ENCODE measurements around the gene MFSD11.

The MFSD11 gene

GRCh38 chr17:76691379-76692191, 46.3 kb upstream of the MFSD11 start:
- Histone ChIP-seq H3K14ac (ENCODE audit: low read length) (no peak overlapping the region), H2BK120ac (ENCODE audit: low read depth, low read length) (no peak overlapping the region), H2AK5ac (ENCODE audit: low read depth, low read length) (peak overlapping the region; percentile 21), H4K91ac (ENCODE audit: low read depth, low read length, poor library complexity) (no peak overlapping the region), H3K4me3 (ENCODE audit: low read length in 2 of 2) (no peak overlapping the region), H3K4me1 (ENCODE audit: control insufficient read depth in 2 of 2, insufficient read depth in 1 of 2, low read depth in 1 of 2, low read length in 2 of 2) (peaks cover 15 to 20% of the 10 kb centered on the region in 2 donors), H3K27me3 (ENCODE audit: control insufficient read depth in 3 of 3, insufficient read depth in 3 of 3, low read depth in 1 of 3, low read length in 3 of 3) (no peaks in the 10 kb centered on the region), H3K23ac (ENCODE audit: low read depth, low read length, poor library complexity) (no peak overlapping the region), H3K36me3 (replicated peaks in 1 of 2; ENCODE audit: control insufficient read depth in 2 of 2, insufficient read depth in 2 of 2, low read length in 2 of 2) (no peaks in the 10 kb centered on the region), H3K9ac (ENCODE audit: low read depth, low read length, poor library complexity) (no peak overlapping the region), H3K27ac (replicated peaks; ENCODE audit: low read length) (no peak overlapping the region), H2BK15ac (ENCODE audit: low read length) (peak overlapping the region; percentile 12), H3K9me3 (replicated peaks in 1 of 2; ENCODE audit: control insufficient read depth in 2 of 2, insufficient read depth in 1 of 2, low read depth in 1 of 2, low read length in 2 of 2) (no peaks in the 10 kb centered on the region), H2BK5ac (ENCODE audit: low read length) (no peak overlapping the region), H4K8ac (ENCODE audit: low read depth, low read length) (no peak overlapping the region), H2BK12ac (ENCODE audit: low read length) (no peak overlapping the region), H3K18ac (ENCODE audit: low read length) (no peak overlapping the region), H3K4me2 (ENCODE audit: insufficient read depth, low read length, poor library complexity, severe bottlenecking) (no peak overlapping the region), H2AFZ (ENCODE audit: low read length) (no peak overlapping the region), H3K79me1 (ENCODE audit: low read depth, low read length) (peaks cover 2% of the 10 kb centered on the region), H3K4ac (ENCODE audit: low read length) (no peak overlapping the region)
- no peak for DNase-seq (ENCODE audit: low spot score)
- no CpG with 5 or more reads among the region's 14 CpGs for WGBS, 2 donors (ENCODE audit: extremely low coverage in 2 of 2, insufficient read length in 2 of 2, insufficient replicate concordance in 1 of 2)

- no peak overlapping the region for H2BK5ac ChIP-seq (ENCODE audit: low read length)
- no peaks in the 10 kb centered on the region for H3K27me3 ChIP-seq (ENCODE audit: control insufficient read depth in 3 of 3, insufficient read depth in 3 of 3, low read depth in 1 of 3, low read length in 3 of 3)
- peaks cover 19 to 38% of the 10 kb centered on the region in 2 donors for H3K4me1 ChIP-seq (ENCODE audit: control insufficient read depth in 2 of 2, insufficient read depth in 1 of 2, low read depth in 1 of 2, low read length in 2 of 2)
- H3K4ac ChIP-seq (ENCODE audit: low read length), result no peak overlapping the region
- no peaks in the 10 kb centered on the region for H3K36me3 ChIP-seq (replicated peaks in 1 of 2; ENCODE audit: control insufficient read depth in 2 of 2, insufficient read depth in 2 of 2, low read length in 2 of 2)
- no peak overlapping the region for H2BK120ac ChIP-seq (ENCODE audit: low read depth, low read length)
- H3K27ac ChIP-seq (replicated peaks; ENCODE audit: low read length), result no peak overlapping the region
- no peak overlapping the region for H2BK12ac ChIP-seq (ENCODE audit: low read length)
- H3K9me3 ChIP-seq (replicated peaks in 1 of 2; ENCODE audit: control insufficient read depth in 2 of 2, insufficient read depth in 1 of 2, low read depth in 1 of 2, low read length in 2 of 2), result no peaks in the 10 kb centered on the region
- no peak for DNase-seq (ENCODE audit: low spot score)
- H4K91ac ChIP-seq (ENCODE audit: low read depth, low read length, poor library complexity), result no peak overlapping the region
- H3K23ac ChIP-seq (ENCODE audit: low read depth, low read length, poor library complexity), result no peak overlapping the region
- H3K4me2 ChIP-seq (ENCODE audit: insufficient read depth, low read length, poor library complexity, severe bottlenecking), result no peak overlapping the region
- H3K79me1 ChIP-seq (ENCODE audit: low read depth, low read length), result no peaks in the 10 kb centered on the region
- H3K9ac ChIP-seq (ENCODE audit: low read depth, low read length, poor library complexity), result peak overlapping the region; percentile 17
- H3K18ac ChIP-seq (ENCODE audit: low read length), result peak overlapping the region; percentile 87
- no peak overlapping the region for H4K8ac ChIP-seq (ENCODE audit: low read depth, low read length)
- no peak overlapping the region for H2AFZ ChIP-seq (ENCODE audit: low read length)
- no peak overlapping the region for H3K4me3 ChIP-seq (ENCODE audit: low read length in 2 of 2)
- no peak overlapping the region for H3K14ac ChIP-seq (ENCODE audit: low read length)
- no peak overlapping the region for H2BK15ac ChIP-seq (ENCODE audit: low read length)
- WGBS, 2 donors (ENCODE audit: extremely low coverage in 2 of 2, insufficient read length in 2 of 2, insufficient replicate concordance in 1 of 2), result no CpG with 5 or more reads among the region's 16 CpGs
- H2AK5ac ChIP-seq (ENCODE audit: low read depth, low read length), result peak overlapping the region; percentile 93
Observed at GRCh38 chr17:76695059-76695831, 42.7 kb upstream of the MFSD11 start.

- H3K4me1 ChIP-seq (ENCODE audit: control insufficient read depth in 2 of 2, insufficient read depth in 1 of 2, low read depth in 1 of 2, low read length in 2 of 2), result peaks cover 36 to 43% of the 10 kb centered on the region in 2 donors
Observed at GRCh38 chr17:76696763-76697701, 40.9 kb upstream of the MFSD11 start.

More at GRCh38 chr17:76696763-76697701, 40.9 kb upstream of the MFSD11 start:
- Histone ChIP-seq H4K91ac (ENCODE audit: low read depth, low read length, poor library complexity) (no peak overlapping the region), H3K18ac (ENCODE audit: low read length) (peak overlapping the region; percentile 89), H3K23ac (ENCODE audit: low read depth, low read length, poor library complexity) (peak overlapping the region; percentile 45), H2BK5ac (ENCODE audit: low read length) (peak overlapping the region; percentile 17), H2AK5ac (ENCODE audit: low read depth, low read length) (peak overlapping the region; percentile 7), H3K14ac (ENCODE audit: low read length) (no peak overlapping the region), H3K4ac (ENCODE audit: low read length) (no peak overlapping the region), H2BK120ac (ENCODE audit: low read depth, low read length) (peak overlapping the region; percentile 2), H2BK12ac (ENCODE audit: low read length) (no peak overlapping the region), H3K9me3 (replicated peaks in 1 of 2; ENCODE audit: control insufficient read depth in 2 of 2, insufficient read depth in 1 of 2, low read depth in 1 of 2, low read length in 2 of 2) (no peaks in the 10 kb centered on the region), H3K9ac (ENCODE audit: low read depth, low read length, poor library complexity) (no peak overlapping the region), H3K36me3 (replicated peaks in 1 of 2; ENCODE audit: control insufficient read depth in 2 of 2, insufficient read depth in 2 of 2, low read length in 2 of 2) (no peaks in the 10 kb centered on the region), H3K4me3 (ENCODE audit: low read length in 2 of 2) (peak overlapping the region in 1 of 2 donors; percentile 13), H3K4me2 (ENCODE audit: insufficient read depth, low read length, poor library complexity, severe bottlenecking) (peak overlapping the region; percentile 43), H3K27me3 (ENCODE audit: control insufficient read depth in 3 of 3, insufficient read depth in 3 of 3, low read depth in 1 of 3, low read length in 3 of 3) (no peaks in the 10 kb centered on the region), H4K8ac (ENCODE audit: low read depth, low read length) (no peak overlapping the region), H2BK15ac (ENCODE audit: low read length) (peak overlapping the region; percentile 8), H2AFZ (ENCODE audit: low read length) (peak overlapping the region; percentile 84), H3K27ac (replicated peaks; ENCODE audit: low read length) (peak overlapping the region; percentile 83), H3K79me1 (ENCODE audit: low read depth, low read length) (no peaks in the 10 kb centered on the region)
- WGBS, 2 donors (ENCODE audit: extremely low coverage in 2 of 2, insufficient read length in 2 of 2, insufficient replicate concordance in 1 of 2), result no CpG with 5 or more reads among the region's 25 CpGs
- no peak for DNase-seq (ENCODE audit: low spot score)
